ENCODE measurements around the gene ANKDD1B. TPM values are rescaled to one million over a fixed set of nuclear protein-coding genes. Genes with fewer than 3 reads are reported as not detected.
"Not testable (repeated sequence)": the region's sequence is repeated elsewhere in the genome, so short reads cannot be mapped to it uniquely, and the experiment has no call there.

ANKDD1B gene
- total and polyA plus RNA-seq, 9 of the 15 experiments (the other 6 are each of a cell fraction or from before 2014, with no cell fraction given), result 0.04 to 0.29 (median 0.18) TPM; not detected in 1

GRCh38 chr5:75610859-75611310, 368 bp upstream of the ANKDD1B start:
- BruUV-seq (replicated peaks); H3K27ac ChIP-seq (ENCODE audit: extremely low read depth, low read depth, low read length); H3K4me3 ChIP-seq; H3K27me3 ChIP-seq (ENCODE audit: control insufficient read depth in 2 of 2, insufficient read depth in 2 of 2, low read length in 2 of 2); intact Hi-C loops (cut with micrococcal nuclease); H3K9me3 ChIP-seq (replicated peaks; ENCODE audit: control insufficient read depth, insufficient read depth, low read depth, low read length); H3K4me2 ChIP-seq (ENCODE audit: insufficient read depth, low read length); H3K79me2 ChIP-seq (ENCODE audit: control insufficient read depth, insufficient read depth, low read length); H3K9ac ChIP-seq (ENCODE audit: insufficient read depth in 1 of 2, low read depth in 2 of 2, low read length in 2 of 2); H3K36me3 ChIP-seq (ENCODE audit: control insufficient read depth, insufficient read depth, low read length); H3K9me1 ChIP-seq (ENCODE audit: control insufficient read depth, insufficient read depth, low read length); ATAC-seq; H2AFZ ChIP-seq (ENCODE audit: low read depth, low read length); H4K20me1 ChIP-seq (replicated peaks; ENCODE audit: control insufficient read depth, insufficient read depth, low read length); in situ Hi-C loops (cut with MboI); CTCF ChIA-PET (ENCODE audit: low intra/inter-chr PET ratio); POLR2A ChIA-PET; TF ChIP-seq TEAD4 (CRISPR knock-in tag; IDR thresholded peaks at IDR 0.05; ENCODE audit: borderline replicate concordance): not testable (repeated sequence)
- DNase-seq (ENCODE audit: extremely low read depth in 1 of 4, low spot score in 3 of 4), result peak in 1 of 4 experiments; percentile 65
- peak; percentile 97 for FAIRE-seq
- 32% methylated on average over 9 of the region's 11 CpGs for WGBS (ENCODE audit: insufficient coverage, low coverage, missing lambda C conversion rate)
- H3K4me1 ChIP-seq (replicated peaks in 1 of 2; ENCODE audit: control insufficient read depth in 2 of 2, insufficient read depth in 2 of 2, low read length in 2 of 2), result peaks cover 16 to 18% of the 10 kb centered on the region in 2 experiments; a peak in 4 of 5 replicates
- TF ChIP-seq, protein P1, sequence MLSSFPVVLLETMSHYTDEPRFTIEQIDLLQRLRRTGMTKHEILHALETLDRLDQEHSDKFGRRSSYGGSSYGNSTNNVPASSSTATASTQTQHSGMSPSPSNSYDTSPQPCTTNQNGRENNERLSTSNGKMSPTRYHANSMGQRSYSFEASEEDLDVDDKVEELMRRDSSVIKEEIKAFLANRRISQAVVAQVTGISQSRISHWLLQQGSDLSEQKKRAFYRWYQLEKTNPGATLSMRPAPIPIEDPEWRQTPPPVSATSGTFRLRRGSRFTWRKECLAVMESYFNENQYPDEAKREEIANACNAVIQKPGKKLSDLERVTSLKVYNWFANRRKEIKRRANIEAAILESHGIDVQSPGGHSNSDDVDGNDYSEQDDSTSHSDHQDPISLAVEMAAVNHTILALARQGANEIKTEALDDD (IDR thresholded peaks at IDR 0.05), result peak; percentile 86
- TF ChIP-seq MLLT1 (IDR thresholded peaks at IDR 0.05) (peak in 1 of 2 experiments; percentile 64; a peak in 1 of 4 replicates), CC2D1A (IDR thresholded peaks at IDR 0.05) (0 out of 2 replicates have a peak, but pooled peaks have one; percentile 16), POLR2AphosphoS5 (IDR thresholded peaks at IDR 0.05; ENCODE audit: control insufficient read depth, insufficient read depth, low read depth, low read length) (0 out of 2 replicates have a peak, but pooled peaks have one; percentile 36), MNT (conservative IDR thresholded peaks at IDR 0.05) (0 out of 4 replicates have a peak, but pooled peaks of 1 of the 2 experiments have one; percentile 22), CBFA2T2 (conservative IDR thresholded peaks at IDR 0.05) (peak; percentile 80), CXXC5 (CRISPR knock-in tag; IDR thresholded peaks at IDR 0.05) (peak; percentile 44; the same call in 1 of the 2 replicates), NCOR1 (IDR thresholded peaks at IDR 0.05) (peak; percentile 57; the same call in 1 of the 2 replicates), TAL1 (IDR thresholded peaks at IDR 0.05) (peak; percentile 70; the same call in 1 of the 2 replicates), TEAD4 (IDR thresholded peaks at IDR 0.05; ENCODE audit: low read length) (peak; percentile 33; the same call in 1 of the 2 replicates), TCF3 (CRISPR knock-in tag; IDR thresholded peaks at IDR 0.05) (peak; percentile 74), TRIM24 (IDR thresholded peaks at IDR 0.05) (peak in 1 of 2 experiments; percentile 51; a peak in 2 of 4 replicates), SMARCE1 (IDR thresholded peaks at IDR 0.05) (peak; percentile 27; the same call in 1 of the 2 replicates), ARID1B (IDR thresholded peaks at IDR 0.05) (peak; percentile 69; the same call in 1 of the 2 replicates), DPF2 (IDR thresholded peaks at IDR 0.05) (peak; percentile 21; the same call in 1 of the 2 replicates), HDAC1 (IDR thresholded peaks at IDR 0.05) (peak in 1 of 2 experiments; percentile 40; a peak in 1 of 4 replicates)
- TF ChIP-seq, protein P2, sequence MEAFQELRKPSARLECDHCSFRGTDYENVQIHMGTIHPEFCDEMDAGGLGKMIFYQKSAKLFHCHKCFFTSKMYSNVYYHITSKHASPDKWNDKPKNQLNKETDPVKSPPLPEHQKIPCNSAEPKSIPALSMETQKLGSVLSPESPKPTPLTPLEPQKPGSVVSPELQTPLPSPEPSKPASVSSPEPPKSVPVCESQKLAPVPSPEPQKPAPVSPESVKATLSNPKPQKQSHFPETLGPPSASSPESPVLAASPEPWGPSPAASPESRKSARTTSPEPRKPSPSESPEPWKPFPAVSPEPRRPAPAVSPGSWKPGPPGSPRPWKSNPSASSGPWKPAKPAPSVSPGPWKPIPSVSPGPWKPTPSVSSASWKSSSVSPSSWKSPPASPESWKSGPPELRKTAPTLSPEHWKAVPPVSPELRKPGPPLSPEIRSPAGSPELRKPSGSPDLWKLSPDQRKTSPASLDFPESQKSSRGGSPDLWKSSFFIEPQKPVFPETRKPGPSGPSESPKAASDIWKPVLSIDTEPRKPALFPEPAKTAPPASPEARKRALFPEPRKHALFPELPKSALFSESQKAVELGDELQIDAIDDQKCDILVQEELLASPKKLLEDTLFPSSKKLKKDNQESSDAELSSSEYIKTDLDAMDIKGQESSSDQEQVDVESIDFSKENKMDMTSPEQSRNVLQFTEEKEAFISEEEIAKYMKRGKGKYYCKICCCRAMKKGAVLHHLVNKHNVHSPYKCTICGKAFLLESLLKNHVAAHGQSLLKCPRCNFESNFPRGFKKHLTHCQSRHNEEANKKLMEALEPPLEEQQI (IDR thresholded peaks at IDR 0.05), result peak; percentile 23; the same call in 1 of the 2 replicates

All from K562 (cell line).